Panc1 (cell line): ENCODE results near the gene ISOC2. TPM values are rescaled to one million over a fixed set of nuclear protein-coding genes. Genes with fewer than 3 reads are reported as not detected.

ENCODE experiments used
- ATAC-seq: fragments of 200-7000 bp; cut with Tn5 transposase; 2 replicates; pipeline ENCODE4 v1.9.1; 2020; ENCODE audit warnings: mild to moderate bottlenecking, moderate library complexity
- BruUV-seq: library from RNA; stranded (reverse); fragments of 400-500 nt; replicated peaks from 2 replicates; lab custom pipeline; 2021; lab: Mats Ljungman, UMichigan
- CTCF ChIA-PET: fragments of 300-600 bp; sonication (Branson Sonifier 250); formaldehyde crosslinking; loops from one replicate; lab custom pipeline; 2022; ENCODE audit warnings: antibody characterized with exemption; lab: Charles Lee
- POLR2A ChIA-PET: fragments of 300-600 bp; sonication (Branson Sonifier 250); formaldehyde crosslinking; loops from one replicate; lab custom pipeline; 2022; ENCODE audit warnings: antibody characterized with exemption; lab: Charles Lee
- DNase-seq: peaks from one replicate; pipeline ENCODE4 v3.0.0-alpha.2; 2010; ENCODE audit warnings: low read depth, low spot score
- H3K27ac ChIP-seq: 2 replicates; pipeline ENCODE4 v1.5.1; 2011; ENCODE audit warnings: mild to moderate bottlenecking, low read length, inconsistent platforms
- H3K27me3 ChIP-seq: fragments of 200-500 bp; sonication (Bioruptor generic); 2 replicates; pipeline ENCODE4 v1.6.0; 2014; ENCODE audit warnings: low read length, inconsistent platforms; ENCODE audit not compliant: control insufficient read depth, insufficient read depth
- H3K36me3 ChIP-seq: fragments of 200-500 bp; sonication (Bioruptor generic); 2 replicates; pipeline ENCODE4 v1.5.1; 2014; ENCODE audit warnings: inconsistent platforms, mild to moderate bottlenecking, low read length, moderate library complexity; ENCODE audit not compliant: control insufficient read depth, insufficient read depth
- H3K4me1 ChIP-seq: 2 replicates; pipeline ENCODE4 v1.5.1; 2011; ENCODE audit warnings: inconsistent platforms, mild to moderate bottlenecking, low read length, moderate library complexity; ENCODE audit not compliant: control insufficient read depth, insufficient read depth
- H3K4me3 ChIP-seq, 2 experiments: 2 replicates each; pipeline ENCODE4 v1.5.1; 2011 to 2012; ENCODE audit warnings: low read depth in 2 of 2, low read length in 2 of 2, mild to moderate bottlenecking in 2 of 2, inconsistent platforms in 1 of 2, moderate library complexity in 1 of 2
- H3K9me3 ChIP-seq: fragments of 200-500 bp; sonication (Bioruptor generic); 2 replicates; pipeline ENCODE4 v1.5.1; 2014; ENCODE audit warnings: low read depth, mild to moderate bottlenecking, inconsistent platforms, low read length, moderate library complexity; ENCODE audit not compliant: control insufficient read depth, insufficient read depth
- POLR2AphosphoS5 ChIP-seq: IDR thresholded peaks from 2 replicates; pipeline ENCODE4 v1.6.1; 2012; ENCODE audit warnings: mild to moderate bottlenecking, low read depth, low read length, moderate library complexity
- SIN3A ChIP-seq: IDR thresholded peaks from 2 replicates; pipeline ENCODE4 v1.6.1; 2012; ENCODE audit warnings: low read depth, mild to moderate bottlenecking, low read length, moderate library complexity, borderline replicate concordance; ENCODE audit not compliant: insufficient read depth
- TCF7L2 ChIP-seq: IDR thresholded peaks from 2 replicates; pipeline ENCODE4 v1.6.1; 2011; ENCODE audit warnings: mild to moderate bottlenecking, low read depth, low read length, inconsistent platforms
- in situ Hi-C: cut with HindIII; loops from 2 replicates; pipeline ENCODE4 v1.10.0; 2016; ENCODE audit warnings: low sequenced_read_pairs, low pct_unique_long_range_greater_than_20kb
- intact Hi-C: fragments of 100-400 bp; cut with micrococcal nuclease; formaldehyde crosslinking; loops from one replicate; pipeline ENCODE4 v1.10.0; 2022; ENCODE audit not compliant: unreplicated experiment
- total RNA-seq: library from RNA; stranded (reverse); gene quantifications from one replicate; pipeline ENCODE4 v1.2.1, GENCODE V29; 2021; ENCODE audit not compliant: unreplicated experiment
- TF ChIP-seq, protein P1 (sequence below), 2 experiments: IDR thresholded peaks; 2 replicates each; pipeline ENCODE4 v1.6.1; 2011 to 2012; ENCODE audit warnings: low read depth in 2 of 2, control low read depth in 1 of 2, low read length in 1 of 2, mild to moderate bottlenecking in 1 of 2, moderate library complexity in 1 of 2; ENCODE audit not compliant: insufficient read depth in 1 of 2
- TF ChIP-seq, protein P2 (sequence below): fragments of 450-650 bp; IDR thresholded peaks from 2 replicates; pipeline ENCODE4 v1.5.1; 2017; ENCODE audit warnings: mild to moderate bottlenecking

ISOC2 gene
- total RNA-seq, 1 experiment from 2014 or later: 150 TPM

DNA sequence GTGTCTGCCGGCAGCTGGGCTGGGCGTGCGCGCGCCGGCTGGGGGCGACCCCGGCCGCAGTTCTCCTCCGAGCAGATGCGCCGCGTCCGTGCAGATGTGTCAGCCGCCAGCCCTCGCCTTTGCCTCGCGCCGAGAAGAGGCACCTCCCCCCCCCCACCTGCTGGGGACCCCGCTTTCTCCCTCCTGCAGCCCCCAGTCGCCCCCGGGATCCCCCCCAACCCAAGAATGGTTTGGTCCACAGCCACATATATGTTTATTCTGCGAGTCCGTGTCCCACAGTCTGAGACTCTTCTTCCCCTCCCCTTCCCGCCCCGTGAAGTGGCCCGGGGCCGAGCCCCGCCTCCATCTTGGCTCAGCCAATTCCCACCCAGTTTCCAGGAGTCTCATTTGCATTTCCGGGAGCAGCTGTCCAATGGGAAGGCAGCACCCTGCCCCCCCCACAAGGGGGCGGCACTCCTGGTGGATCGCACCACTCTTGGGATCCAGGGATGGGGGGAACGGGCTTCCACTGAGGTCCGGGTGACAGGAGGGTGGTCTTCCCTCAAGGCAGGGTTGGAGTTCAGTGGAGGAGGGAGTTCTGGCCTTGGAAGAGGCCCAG lies 8.6 kb downstream of the ISOC2 start:
- Histone ChIP-seq H3K27ac (no peak overlapping the region), H3K9me3 (no peaks in the 10 kb centered on the region), H3K27me3 (peaks cover 6% of the 10 kb centered on the region), H3K4me1 (peaks cover 3% of the 10 kb centered on the region), H3K4me3 (no peak overlapping the region), H3K36me3 (0 out of 2 replicates have a peak, but pooled peaks cover 3% of the 10 kb centered on the region)
- intact Hi-C loops (no loop called here), in situ Hi-C loops (no loop called here)
- DNase-seq (no peak), ATAC-seq (peak; percentile 55)
- BruUV-seq: no TSS peak
- ChIA-PET POLR2A (no interaction called here), CTCF (interaction anchor here (0.7 to 1.4 kb wide), 2 partner anchors 14 to 33 kb away, joined by 3 to 6 read pairs; no protein-coding TSS in a partner anchor)
- TF ChIP-seq, protein P1, sequence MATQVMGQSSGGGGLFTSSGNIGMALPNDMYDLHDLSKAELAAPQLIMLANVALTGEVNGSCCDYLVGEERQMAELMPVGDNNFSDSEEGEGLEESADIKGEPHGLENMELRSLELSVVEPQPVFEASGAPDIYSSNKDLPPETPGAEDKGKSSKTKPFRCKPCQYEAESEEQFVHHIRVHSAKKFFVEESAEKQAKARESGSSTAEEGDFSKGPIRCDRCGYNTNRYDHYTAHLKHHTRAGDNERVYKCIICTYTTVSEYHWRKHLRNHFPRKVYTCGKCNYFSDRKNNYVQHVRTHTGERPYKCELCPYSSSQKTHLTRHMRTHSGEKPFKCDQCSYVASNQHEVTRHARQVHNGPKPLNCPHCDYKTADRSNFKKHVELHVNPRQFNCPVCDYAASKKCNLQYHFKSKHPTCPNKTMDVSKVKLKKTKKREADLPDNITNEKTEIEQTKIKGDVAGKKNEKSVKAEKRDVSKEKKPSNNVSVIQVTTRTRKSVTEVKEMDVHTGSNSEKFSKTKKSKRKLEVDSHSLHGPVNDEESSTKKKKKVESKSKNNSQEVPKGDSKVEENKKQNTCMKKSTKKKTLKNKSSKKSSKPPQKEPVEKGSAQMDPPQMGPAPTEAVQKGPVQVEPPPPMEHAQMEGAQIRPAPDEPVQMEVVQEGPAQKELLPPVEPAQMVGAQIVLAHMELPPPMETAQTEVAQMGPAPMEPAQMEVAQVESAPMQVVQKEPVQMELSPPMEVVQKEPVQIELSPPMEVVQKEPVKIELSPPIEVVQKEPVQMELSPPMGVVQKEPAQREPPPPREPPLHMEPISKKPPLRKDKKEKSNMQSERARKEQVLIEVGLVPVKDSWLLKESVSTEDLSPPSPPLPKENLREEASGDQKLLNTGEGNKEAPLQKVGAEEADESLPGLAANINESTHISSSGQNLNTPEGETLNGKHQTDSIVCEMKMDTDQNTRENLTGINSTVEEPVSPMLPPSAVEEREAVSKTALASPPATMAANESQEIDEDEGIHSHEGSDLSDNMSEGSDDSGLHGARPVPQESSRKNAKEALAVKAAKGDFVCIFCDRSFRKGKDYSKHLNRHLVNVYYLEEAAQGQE (IDR thresholded peaks at IDR 0.05; ENCODE audit: insufficient read depth in 1 of 2, low read depth in 2 of 2, low read length in 1 of 2): no peak
- no peak; the same call in 1 of the 2 replicates for TF ChIP-seq POLR2AphosphoS5
- no peak for TF ChIP-seq TCF7L2
- TF ChIP-seq SIN3A: no peak

DNA sequence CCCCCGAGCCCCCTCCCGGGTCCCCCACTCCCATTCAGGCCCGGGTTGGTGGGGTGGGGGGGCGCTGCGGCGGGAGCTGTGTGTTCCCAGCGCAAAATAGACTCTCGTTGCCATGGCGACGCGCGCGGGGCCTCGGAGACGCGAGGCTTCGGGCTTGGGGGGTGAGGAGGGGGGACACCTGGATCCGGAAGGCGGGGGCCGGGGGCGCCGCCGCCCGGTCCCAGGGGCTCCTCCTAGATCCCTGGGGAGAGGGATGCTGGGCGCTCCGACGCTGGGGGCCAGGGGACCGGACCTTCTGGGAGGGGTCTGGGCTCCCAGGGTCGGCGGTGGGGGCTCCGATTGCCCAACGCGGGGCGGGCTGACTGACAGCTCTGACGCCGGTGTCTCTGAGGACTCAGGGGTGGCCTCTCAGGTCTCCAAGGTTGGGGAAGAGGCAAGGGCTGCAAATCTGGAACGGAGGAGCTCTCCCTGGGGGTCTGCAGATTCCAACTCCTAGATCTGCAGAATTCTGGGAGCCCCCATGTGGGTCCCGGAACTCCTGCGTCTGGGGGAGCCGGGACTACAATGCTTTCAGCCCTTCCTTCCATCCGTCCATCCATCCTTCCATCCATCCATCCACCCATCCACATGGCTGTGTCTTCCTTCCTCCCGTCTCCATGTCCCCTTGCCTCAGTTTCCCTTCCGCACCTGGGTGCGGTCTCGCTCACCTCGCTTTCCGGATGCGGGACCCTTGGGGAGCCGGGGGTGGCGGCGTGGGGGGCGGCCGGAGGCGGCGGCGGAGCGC lies 9.3 kb downstream of the ISOC2 start:
- BruUV-seq: no TSS peak
- in situ Hi-C loops: no loop called here
- Histone ChIP-seq H3K4me3 (peak overlapping the region in 1 of 2 experiments; percentile 46; a peak in 3 of 4 replicates), H3K36me3 (0 out of 2 replicates have a peak, but pooled peaks cover 3% of the 10 kb centered on the region), H3K4me1 (peaks cover 9% of the 10 kb centered on the region), H3K27me3 (peaks cover 6% of the 10 kb centered on the region), H3K9me3 (no peaks in the 10 kb centered on the region), H3K27ac (no peak overlapping the region)
- intact Hi-C loops: no loop called here
- ATAC-seq (no peak), DNase-seq (no peak)
- CTCF ChIA-PET: interaction anchor here (0.7 kb wide), 1 partner anchor 33 kb away, joined by 3 read pairs; no protein-coding TSS in a partner anchor
- POLR2A ChIA-PET: no interaction called here
- TF ChIP-seq POLR2AphosphoS5: no peak; the same call in 1 of the 2 replicates
- TF ChIP-seq, protein P2, sequence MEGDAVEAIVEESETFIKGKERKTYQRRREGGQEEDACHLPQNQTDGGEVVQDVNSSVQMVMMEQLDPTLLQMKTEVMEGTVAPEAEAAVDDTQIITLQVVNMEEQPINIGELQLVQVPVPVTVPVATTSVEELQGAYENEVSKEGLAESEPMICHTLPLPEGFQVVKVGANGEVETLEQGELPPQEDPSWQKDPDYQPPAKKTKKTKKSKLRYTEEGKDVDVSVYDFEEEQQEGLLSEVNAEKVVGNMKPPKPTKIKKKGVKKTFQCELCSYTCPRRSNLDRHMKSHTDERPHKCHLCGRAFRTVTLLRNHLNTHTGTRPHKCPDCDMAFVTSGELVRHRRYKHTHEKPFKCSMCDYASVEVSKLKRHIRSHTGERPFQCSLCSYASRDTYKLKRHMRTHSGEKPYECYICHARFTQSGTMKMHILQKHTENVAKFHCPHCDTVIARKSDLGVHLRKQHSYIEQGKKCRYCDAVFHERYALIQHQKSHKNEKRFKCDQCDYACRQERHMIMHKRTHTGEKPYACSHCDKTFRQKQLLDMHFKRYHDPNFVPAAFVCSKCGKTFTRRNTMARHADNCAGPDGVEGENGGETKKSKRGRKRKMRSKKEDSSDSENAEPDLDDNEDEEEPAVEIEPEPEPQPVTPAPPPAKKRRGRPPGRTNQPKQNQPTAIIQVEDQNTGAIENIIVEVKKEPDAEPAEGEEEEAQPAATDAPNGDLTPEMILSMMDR: no peak
- TF ChIP-seq TCF7L2: no peak
- TF ChIP-seq, protein P1 (IDR thresholded peaks at IDR 0.05; ENCODE audit: insufficient read depth in 1 of 2, low read depth in 2 of 2, low read length in 1 of 2): no peak
- TF ChIP-seq SIN3A: no peak
